ENCODE results near the gene LRP5.

The LRP5 gene

GRCh38 chr11:68463714-68464113, 151.3 kb downstream of the LRP5 start:
- H3K79me2 ChIP-seq (ENCODE audit: control insufficient read depth, low read length): peaks cover 84% of the 10 kb centered on the region
- H3K4me2 ChIP-seq (ENCODE audit: low read length): peak overlapping the region; percentile 93
- H3K27me3 ChIP-seq (ENCODE audit: control insufficient read depth, low read length): no peaks in the 10 kb centered on the region
- peak overlapping the region; percentile 92 for H3K4me3 ChIP-seq (ENCODE audit: low read length)
- peaks cover 54% of the 10 kb centered on the region for H3K36me3 ChIP-seq (ENCODE audit: control insufficient read depth, low read length)
- H4K20me1 ChIP-seq (ENCODE audit: control insufficient read depth, insufficient read depth, low read depth, low read length): peaks cover 45% of the 10 kb centered on the region
- TF ChIP-seq CTCF (IDR thresholded peaks at IDR 0.05; ENCODE audit: low read depth, low read length, poor library complexity, severe bottlenecking) (no peak), EZH2phosphoT487 (IDR thresholded peaks at IDR 0.05; ENCODE audit: borderline replicate concordance, low read length) (no peak)
- H3K9me3 ChIP-seq (ENCODE audit: control insufficient read depth, insufficient read depth, low read length): no peaks in the 10 kb centered on the region
- H3F3A ChIP-seq (ENCODE audit: control insufficient read depth, insufficient read depth): no peaks in the 10 kb centered on the region
- no peaks in the 10 kb centered on the region for H3K9me2 ChIP-seq (replicated peaks; ENCODE audit: control insufficient read depth, low read length)
- peaks cover 72% of the 10 kb centered on the region for H3K4me1 ChIP-seq (ENCODE audit: control insufficient read depth, low read length)
- no peak overlapping the region for H3K27ac ChIP-seq (ENCODE audit: low read depth, low read length)

DNA sequence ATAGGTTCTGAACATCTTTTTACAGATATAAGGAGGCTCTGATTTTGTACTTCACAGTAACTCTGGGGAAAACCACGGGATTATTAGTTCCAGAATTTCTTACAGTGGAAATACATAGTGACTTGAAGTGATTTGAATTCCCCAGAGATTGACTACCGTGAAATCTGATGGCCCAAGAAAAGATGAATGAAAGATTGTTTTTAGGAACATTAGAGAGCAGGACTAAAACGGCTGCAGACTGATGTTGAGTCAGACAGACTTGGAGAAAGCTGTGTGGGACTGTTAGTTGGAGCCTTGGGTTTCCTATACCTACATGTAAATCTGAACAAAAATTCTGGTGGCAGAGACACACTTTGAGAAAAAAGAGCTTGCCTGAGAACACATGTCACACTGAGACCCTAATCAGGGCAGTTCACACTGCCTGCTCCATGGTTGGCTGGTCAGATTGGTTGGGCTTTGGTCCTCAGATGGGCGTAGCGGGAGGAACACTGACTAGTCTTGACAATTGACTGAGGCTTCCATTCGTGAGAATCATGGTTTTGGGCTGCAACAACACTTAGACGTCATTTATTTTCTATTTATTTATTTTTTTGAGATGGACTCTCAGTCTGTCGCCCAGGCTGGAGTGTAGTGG, 154.9 kb downstream of the LRP5 start:
- H3K27ac ChIP-seq (ENCODE audit: low read depth, low read length): no peak overlapping the region
- H4K20me1 ChIP-seq (ENCODE audit: control insufficient read depth, insufficient read depth, low read depth, low read length): peaks cover 61% of the 10 kb centered on the region
- no peak for TF ChIP-seq EZH2phosphoT487 (IDR thresholded peaks at IDR 0.05; ENCODE audit: borderline replicate concordance, low read length)
- no peak for TF ChIP-seq CTCF (IDR thresholded peaks at IDR 0.05; ENCODE audit: low read depth, low read length, poor library complexity, severe bottlenecking)
- H3K36me3 ChIP-seq (ENCODE audit: control insufficient read depth, low read length): peaks cover 78% of the 10 kb centered on the region
- peaks cover 100% of the 10 kb centered on the region for H3K79me2 ChIP-seq (ENCODE audit: control insufficient read depth, low read length)
- H3K27me3 ChIP-seq (ENCODE audit: control insufficient read depth, low read length): no peaks in the 10 kb centered on the region
- peaks cover 78% of the 10 kb centered on the region for H3K4me1 ChIP-seq (ENCODE audit: control insufficient read depth, low read length)
- no peaks in the 10 kb centered on the region for H3K9me2 ChIP-seq (replicated peaks; ENCODE audit: control insufficient read depth, low read length)
- peak overlapping the region; percentile 15; the same call in 1 of the 2 replicates for H3K4me3 ChIP-seq (ENCODE audit: low read length)
- no peaks in the 10 kb centered on the region for H3F3A ChIP-seq (ENCODE audit: control insufficient read depth, insufficient read depth)
- H3K4me2 ChIP-seq (ENCODE audit: low read length): peak overlapping the region; percentile 52
- no peaks in the 10 kb centered on the region for H3K9me3 ChIP-seq (ENCODE audit: control insufficient read depth, insufficient read depth, low read length)

GRCh38 chr11:68468217-68468828, 155.9 kb downstream of the LRP5 start:
- Histone ChIP-seq H3K4me2 (ENCODE audit: low read length) (peak overlapping the region; percentile 52), H3K4me3 (ENCODE audit: low read length) (peak overlapping the region; percentile 21; the same call in 1 of the 2 replicates), H3K79me2 (ENCODE audit: control insufficient read depth, low read length) (peaks cover 100% of the 10 kb centered on the region), H3K9me3 (ENCODE audit: control insufficient read depth, insufficient read depth, low read length) (no peaks in the 10 kb centered on the region), H3K36me3 (ENCODE audit: control insufficient read depth, low read length) (peaks cover 80% of the 10 kb centered on the region), H3K4me1 (ENCODE audit: control insufficient read depth, low read length) (peaks cover 68% of the 10 kb centered on the region), H3F3A (ENCODE audit: control insufficient read depth, insufficient read depth) (no peaks in the 10 kb centered on the region), H4K20me1 (ENCODE audit: control insufficient read depth, insufficient read depth, low read depth, low read length) (peaks cover 53% of the 10 kb centered on the region), H3K27ac (ENCODE audit: low read depth, low read length) (no peak overlapping the region), H3K9me2 (replicated peaks; ENCODE audit: control insufficient read depth, low read length) (no peaks in the 10 kb centered on the region), H3K27me3 (ENCODE audit: control insufficient read depth, low read length) (no peaks in the 10 kb centered on the region)
- TF ChIP-seq CTCF (IDR thresholded peaks at IDR 0.05; ENCODE audit: low read depth, low read length, poor library complexity, severe bottlenecking) (no peak), EZH2phosphoT487 (IDR thresholded peaks at IDR 0.05; ENCODE audit: borderline replicate concordance, low read length) (no peak)
